ENCODE results near the gene PDE1A.

Gene PDE1A

DNA sequence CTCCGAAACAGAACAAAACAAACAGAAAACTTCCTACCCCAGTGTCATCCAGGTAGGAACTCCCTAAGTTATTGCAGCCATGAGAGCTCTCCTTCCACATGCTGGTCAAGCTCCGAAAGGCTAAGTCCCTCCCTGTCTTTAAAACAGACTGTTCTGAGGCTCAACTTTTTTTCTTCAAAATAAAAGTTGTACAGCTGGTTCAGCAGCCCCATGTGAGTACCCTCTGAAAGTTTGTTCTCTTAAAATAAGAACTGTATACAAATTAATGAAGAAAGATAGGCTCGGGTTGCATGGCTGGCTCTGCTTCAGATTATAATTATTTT is at the start of gene PDE1A:
Gene PDE1A, minus strand, starts transcription at position 119 of the 323 bp plus-strand sequence.
- DNase-seq (ENCODE audit: low spot score), result no peak

DNA sequence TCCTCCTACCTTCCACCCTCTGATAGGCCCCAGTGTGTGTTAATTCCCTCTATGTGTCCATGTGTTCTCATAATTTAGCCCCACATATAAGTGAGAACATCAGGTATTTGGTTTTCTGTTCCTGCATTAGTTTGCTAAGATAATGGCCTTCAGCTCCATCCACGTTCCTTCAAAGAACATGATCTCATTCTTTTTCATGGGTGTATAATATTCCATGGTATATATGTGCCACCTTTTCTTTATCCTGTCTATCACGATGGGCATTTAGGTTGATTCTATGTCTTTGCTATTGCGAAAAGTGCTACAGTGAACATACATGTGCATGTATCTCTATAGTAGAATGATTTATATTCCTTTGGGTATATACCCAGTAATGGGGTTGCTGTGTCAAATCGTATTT is 46.8 kb upstream of the PDE1A start:
- DNase-seq (ENCODE audit: low spot score), result no peak

GRCh38 chr2:182463760-182464159 is 36.9 kb upstream of the PDE1A start:
- DNase-seq (ENCODE audit: low spot score), result no peak

DNA sequence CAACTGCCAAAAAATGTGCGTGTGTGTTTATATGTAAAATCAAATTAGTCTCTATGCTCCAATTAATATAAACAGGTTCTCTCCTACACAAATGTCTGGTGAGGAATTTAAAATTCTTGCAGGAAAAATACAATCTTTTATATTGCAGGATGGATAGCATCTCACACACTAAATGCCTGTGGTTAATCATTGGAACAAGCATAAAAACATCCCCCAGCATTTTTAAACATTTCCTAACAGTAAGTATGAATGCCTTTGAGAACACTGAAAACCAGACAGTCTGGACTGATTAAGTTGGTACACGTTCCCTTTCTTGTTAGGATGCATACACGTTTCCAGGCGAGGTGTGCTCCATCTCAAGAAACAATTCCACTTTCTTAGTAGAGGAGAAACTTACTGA is 29.9 kb upstream of the PDE1A start:
- no peak for DNase-seq (ENCODE audit: low spot score)

GRCh38 chr2:182452456-182452990 is 25.7 kb upstream of the PDE1A start:
- DNase-seq (ENCODE audit: low spot score), result no peak

GRCh38 chr2:182448371-182448770 is 21.5 kb upstream of the PDE1A start:
- no peak for DNase-seq (ENCODE audit: low spot score)

DNA sequence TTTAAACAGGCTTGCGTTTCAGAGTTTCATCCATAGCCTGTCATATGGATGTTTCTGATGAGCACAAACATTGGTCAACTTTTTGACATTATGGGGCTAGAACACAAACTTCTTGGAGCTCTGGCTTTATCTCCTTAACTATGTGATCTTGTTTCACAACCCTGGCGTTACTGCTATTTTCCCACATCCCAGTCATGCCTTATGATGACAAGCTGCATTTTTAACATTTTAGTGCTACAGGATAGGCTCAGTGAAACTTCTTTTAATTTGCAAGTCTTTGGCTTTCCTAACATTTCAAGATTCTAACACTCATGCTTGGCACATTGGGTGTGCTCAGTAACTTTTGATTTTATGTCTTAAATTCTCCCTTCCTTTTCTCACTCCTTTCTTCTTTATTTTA is 21.0 kb upstream of the PDE1A start:
- DNase-seq (ENCODE audit: low spot score), result no peak

GRCh38 chr2:182447163-182447562 is 20.3 kb upstream of the PDE1A start:
- DNase-seq (ENCODE audit: low spot score), result no peak

DNA sequence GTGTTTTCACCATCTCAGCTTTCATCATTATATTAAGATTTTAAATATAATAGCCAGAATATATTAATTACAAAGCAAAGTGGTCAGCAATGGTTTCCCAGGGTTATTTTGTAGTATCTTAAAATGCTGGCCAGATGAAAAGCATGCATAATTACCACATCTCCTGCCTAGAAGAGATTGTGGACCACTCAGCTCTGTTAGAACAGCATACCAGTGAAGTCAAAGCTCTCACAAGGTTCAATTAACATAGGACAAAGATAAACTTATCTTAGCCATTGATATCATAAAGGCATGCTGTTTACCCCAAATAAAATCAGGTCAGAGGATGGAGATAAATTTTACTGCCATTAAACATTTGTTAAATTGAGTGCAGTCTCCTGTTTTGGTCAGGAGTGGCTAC is 19.3 kb upstream of the PDE1A start:
- DNase-seq (ENCODE audit: low spot score), result no peak

DNA sequence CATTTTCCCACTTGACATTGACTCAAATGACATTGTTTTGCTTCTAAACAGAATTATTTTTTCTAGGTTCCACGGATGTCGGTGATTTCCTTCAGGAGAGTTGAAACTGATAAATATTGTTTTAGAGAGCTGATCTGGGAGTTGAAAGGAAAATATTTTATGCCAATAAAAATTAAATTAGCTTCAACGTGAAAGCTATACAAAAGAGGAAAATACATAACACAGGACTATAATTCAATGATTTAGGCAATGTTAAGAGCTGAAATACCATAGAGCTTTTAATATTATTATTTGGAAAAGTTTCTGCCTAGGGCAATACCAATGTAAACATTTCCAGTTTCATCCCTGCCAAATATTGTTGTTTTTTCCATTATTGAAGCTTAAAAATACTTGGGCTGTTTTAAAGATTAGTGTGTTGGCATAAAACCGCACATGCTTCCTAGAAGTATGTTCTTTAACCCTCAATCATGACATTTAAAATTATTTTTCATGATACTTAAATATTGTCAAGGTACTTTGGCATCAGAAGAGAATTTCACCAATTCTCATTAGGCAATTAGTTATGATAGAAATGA is 18.6 kb upstream of the PDE1A start:
- DNase-seq (ENCODE audit: low spot score), result no peak

DNA sequence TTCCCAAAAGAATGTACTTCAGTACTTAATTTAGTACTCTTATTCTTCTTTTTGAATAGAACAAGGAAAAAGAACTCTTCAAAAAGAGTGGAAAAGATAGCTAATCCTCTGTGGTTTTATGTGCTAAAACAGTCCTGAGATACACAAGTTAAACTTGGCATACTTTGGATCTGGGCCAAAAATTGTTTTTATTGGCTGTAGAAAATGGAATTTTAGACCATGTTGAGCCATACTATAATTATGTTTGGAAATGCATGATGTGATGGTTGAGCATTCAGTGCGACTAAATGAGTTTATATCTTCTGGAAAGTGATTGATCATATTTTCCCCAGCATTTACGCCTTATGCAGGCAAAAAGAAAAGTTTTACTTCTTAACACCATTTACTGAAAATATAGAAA is 18.0 kb upstream of the PDE1A start:
- DNase-seq (ENCODE audit: low spot score), result no peak

DNA sequence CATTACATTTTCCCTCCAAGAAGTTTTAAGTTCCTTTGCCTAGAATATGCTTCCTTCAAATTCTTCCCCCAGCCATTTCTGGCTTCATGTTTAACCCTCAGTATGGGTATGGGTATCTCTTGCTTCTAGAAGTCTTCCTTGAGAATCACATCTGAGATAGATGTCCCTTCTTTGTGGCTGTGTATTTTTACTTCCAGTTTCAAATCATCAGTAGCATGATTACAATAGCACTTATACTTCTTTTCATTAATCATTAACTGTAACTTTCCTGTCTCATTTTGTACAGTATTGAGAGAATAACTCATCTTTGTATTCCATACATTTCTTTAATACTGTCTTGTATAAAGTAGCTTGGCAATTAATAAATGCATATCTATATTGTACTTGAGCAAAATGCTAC is 17.3 kb upstream of the PDE1A start:
- no peak for DNase-seq (ENCODE audit: low spot score)

GRCh38 chr2:182436252-182436651 is 9.4 kb upstream of the PDE1A start:
- no peak for DNase-seq (ENCODE audit: low spot score)

- DNase-seq (ENCODE audit: low spot score), result no peak
Observed at GRCh38 chr2:182435754-182436153, 8.9 kb upstream of the PDE1A start.

DNA sequence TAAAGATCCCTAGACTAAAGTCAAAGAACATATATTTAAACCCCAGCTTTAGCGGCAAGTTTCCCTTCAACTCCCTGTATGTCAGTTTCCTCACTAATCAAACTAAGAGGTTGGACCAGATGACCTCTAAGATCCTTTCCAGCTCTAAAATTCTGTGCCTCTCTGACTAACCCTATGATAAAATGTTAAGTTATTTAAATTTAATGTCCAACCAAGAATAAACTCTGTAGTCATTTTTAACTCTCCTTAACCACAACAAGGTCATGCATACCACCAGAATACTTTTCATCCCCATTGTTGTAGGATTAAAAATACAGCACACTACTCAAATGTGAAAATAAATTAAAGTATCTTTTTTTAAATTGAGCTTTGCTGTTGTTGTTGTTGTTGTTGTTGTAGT is 5.2 kb upstream of the PDE1A start:
- no peak for DNase-seq (ENCODE audit: low spot score)

- DNase-seq (ENCODE audit: low spot score), result no peak
Observed at GRCh38 chr2:182428476-182428875, 1.6 kb upstream of the PDE1A start.

GRCh38 chr2:182426082-182426917 is 536 bp downstream of the PDE1A start:
- no peak for DNase-seq (ENCODE audit: low spot score)

- no peak for DNase-seq (ENCODE audit: low spot score)
Observed at GRCh38 chr2:182422864-182423263, 4.0 kb downstream of the PDE1A start.

DNA sequence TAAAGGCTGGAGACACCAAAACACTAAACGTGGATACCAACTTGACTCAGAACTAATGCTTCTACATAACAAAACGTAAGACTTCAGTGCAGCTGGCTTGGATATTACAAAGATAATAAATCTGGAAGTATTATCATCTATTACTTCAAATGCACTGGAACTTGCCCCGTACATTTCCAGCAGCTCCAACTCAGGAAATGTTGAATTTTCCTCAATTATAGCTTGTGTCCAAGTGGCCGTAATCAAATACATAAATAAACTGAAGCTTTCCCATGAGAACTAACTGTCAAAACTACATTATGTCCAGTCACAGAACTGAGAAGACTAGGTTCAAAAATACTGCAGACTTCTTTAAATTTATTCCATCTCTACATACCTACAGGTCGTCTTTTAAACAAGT is 6.2 kb downstream of the PDE1A start:
- no peak for DNase-seq (ENCODE audit: low spot score)

GRCh38 chr2:182416861-182417260 is 10.0 kb downstream of the PDE1A start:
- DNase-seq (ENCODE audit: low spot score), result no peak

DNA sequence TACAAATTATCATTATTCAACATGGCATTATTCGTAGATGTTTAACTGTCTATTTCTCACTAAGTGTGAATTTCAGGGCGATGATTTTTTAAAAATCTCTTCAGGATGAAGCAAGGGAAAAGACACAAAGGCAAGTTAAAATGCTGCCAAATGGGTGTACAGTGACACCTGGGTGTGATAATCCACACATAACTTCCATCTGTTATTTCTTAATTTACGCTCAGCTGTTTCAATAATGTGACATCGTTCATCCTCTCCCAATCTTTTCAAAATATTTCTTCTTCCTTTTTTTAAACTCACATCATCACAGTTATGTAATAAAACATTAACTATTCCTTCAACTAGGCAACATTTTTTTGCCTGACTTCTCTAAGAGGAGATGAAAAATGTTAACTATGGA is 10.6 kb downstream of the PDE1A start:
- no peak for DNase-seq (ENCODE audit: low spot score)

GRCh38 chr2:182415771-182416170 is 11.1 kb downstream of the PDE1A start:
- DNase-seq (ENCODE audit: low spot score), result no peak

GRCh38 chr2:182412858-182413257 is 14.0 kb downstream of the PDE1A start:
- no peak for DNase-seq (ENCODE audit: low spot score)

DNA sequence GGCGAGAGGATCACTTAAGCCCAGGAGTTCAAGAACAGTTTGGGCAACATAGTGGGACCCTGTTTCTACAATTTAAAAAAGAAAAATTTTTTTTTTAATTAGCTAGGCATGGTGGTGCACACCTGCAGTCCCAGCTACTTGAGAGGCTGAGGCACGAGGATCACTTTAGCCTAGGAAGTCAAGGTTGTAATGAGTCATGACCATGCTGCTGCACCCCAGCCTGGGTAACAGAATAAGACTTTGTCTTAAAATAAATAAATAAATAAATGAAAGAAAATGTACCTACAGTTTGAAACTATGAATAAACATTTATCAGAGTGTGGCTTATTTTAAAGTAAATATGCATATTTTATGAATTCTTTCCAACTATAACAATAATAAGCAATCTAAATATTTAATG is 16.7 kb downstream of the PDE1A start:
- no peak for DNase-seq (ENCODE audit: low spot score)

Data from NAMALWA (cell line).